NK-92 treated with Interleukin-12 subunit alpha and Interleukin-12 subunit beta, amount 100 ng/mL, for 24 hours (cell line): ENCODE measurements around the gene GABRG3.

Experiments used
- DNase-seq: peaks from one replicate; lab custom pipeline; 2025; lab: John Stamatoyannopoulos, UW

The GABRG3 gene

GRCh38 chr15:27579738-27580137 is 608.8 kb downstream of the GABRG3 start:
- DNase-seq = no peak

DNA sequence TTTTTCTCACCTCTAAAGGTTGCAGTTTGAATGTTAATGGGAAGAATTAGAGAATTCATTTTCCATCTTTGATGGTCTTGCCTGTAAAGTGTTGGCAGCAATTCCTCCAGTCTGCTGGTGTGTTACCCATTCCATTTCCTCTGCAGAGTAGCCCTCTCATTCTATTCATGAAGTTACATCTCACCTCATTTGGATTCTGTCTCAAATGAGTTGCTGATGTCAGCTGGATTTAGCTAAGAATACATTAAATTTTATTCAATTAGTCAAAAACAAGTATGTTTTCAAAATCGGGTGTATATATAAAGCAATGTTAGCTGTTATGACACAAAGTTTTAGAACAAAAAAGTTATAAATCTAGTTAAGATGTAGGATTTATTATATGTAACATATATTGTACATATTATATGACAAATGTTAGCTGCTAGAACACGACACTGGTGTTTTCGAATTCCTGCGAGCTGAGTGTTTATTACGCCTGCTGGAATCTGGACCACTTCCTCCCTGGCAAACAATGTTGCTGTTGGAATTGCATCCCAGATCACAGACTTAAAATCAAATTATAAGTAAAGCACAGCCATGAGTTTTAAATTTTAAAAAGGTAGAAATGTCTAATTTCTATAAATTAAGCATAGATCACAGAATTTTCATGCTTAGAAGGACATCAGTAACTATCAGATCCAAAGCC is 611.9 kb downstream of the GABRG3 start:
- no peak for DNase-seq

GRCh38 chr15:27583651-27584050 is 612.7 kb downstream of the GABRG3 start:
- DNase-seq = no peak

DNA sequence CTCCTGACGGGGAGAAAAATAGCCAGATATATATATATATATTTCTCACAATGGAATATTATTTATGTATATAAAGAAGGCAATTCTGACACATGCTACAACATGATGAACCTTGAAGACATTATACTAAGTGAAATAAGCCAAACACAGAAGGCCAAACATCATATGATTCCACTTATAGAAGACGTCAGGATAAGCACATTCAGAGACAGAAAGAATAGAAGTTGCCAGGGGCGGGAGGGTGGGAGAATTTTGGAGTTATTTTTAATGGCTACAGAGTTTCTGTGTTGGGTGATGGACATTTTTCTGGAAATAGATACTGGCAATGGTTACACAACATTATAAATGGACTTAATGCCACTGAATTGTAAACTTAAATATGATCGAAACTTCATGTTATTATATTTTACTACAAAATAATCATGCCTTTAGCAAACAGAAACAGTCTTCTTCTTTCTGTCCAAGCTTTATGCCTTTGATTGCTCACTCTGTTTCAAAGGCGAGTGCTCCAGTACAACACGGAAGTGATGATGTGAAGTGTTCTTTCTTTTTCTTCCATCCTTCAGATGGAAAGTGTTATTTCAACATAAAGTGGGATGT is 614.2 kb downstream of the GABRG3 start:
- DNase-seq = no peak

GRCh38 chr15:27587810-27588209 is 616.8 kb downstream of the GABRG3 start:
- no peak for DNase-seq

GRCh38 chr15:27589260-27589659 is 618.3 kb downstream of the GABRG3 start:
- DNase-seq = no peak

DNA sequence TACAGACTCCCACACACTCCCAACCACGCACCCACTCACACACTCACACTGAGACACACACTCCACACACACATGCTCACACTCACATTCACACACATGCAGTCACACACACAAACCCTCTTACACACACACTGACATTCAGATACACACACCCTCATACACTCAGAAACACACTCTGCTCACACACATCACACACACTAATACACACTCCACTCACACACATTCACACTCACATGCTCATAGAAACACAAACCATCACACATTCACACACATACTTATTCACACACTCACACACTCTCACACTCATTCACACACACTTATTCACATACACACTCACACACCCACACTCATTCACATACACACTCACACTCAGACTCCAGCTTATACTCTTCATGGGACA is 618.8 kb downstream of the GABRG3 start:
- DNase-seq = no peak
